HG02970 (cell line): ENCODE measurements around the gene LAMA2.
A peak's percentile ranks its signal among the peaks of the same experiment; 100 is the strongest.

Experiments
- ATAC-seq: cut with Tn5 transposase; IDR thresholded peaks from one replicate; pipeline ENCODE4 v1.9.1; 2021; ENCODE audit warnings: mild to moderate bottlenecking, moderate library complexity, moderate number of reproducible peaks; ENCODE audit not compliant: unreplicated experiment, low FRiP score

The LAMA2 gene

DNA sequence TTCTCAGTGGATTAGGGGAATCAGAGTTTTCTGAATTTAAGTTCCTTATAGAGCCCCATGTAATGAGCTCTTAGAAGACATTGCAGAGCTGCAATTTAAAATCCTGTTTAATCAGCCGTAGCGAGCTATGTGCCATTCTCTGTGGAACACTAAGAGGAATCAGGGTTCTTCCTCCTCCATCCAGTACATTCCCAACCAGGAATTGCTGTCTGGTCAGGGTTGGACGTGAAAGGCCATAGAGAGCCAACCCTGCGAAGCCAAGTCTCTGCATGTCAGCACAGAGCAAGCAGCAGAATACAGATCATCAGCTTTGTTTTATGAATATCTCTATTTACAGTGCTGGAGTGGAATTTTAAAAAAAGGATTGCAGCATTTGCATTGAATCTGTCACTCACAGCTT, 366.0 kb downstream of the LAMA2 start:
- ATAC-seq = no peak

DNA sequence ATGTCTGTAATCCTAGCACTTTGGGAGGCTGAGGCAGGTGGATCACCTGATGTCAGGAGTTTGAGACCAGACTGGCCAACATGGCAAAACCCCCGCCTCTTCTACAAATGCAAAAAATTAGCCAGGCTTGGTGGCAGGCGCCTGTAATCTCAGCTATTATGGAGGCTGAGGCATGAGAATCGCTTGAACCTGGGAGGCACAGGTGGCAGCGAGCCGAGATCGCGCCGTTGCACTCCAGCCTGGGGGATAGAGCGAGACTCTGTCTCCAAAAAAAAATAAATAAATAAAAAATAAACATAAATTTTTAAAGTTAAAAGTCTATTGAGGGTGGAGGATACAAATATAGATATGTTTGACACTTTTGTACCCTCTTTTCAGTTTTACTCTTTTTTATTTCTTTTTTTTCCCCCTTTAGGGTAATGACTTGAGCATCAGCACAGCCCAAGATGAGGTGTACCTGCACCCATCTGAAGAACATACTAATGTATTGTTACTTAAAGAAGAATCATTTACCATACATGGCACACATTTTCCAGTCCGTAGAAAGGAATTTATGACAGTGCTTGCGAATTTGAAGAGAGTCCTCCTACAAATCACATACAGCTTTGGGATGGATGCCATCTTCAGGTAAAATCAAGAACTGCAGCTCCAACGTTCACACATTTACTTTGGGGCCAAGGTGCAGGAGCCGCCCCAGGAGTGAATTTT, 368.9 kb downstream of the LAMA2 start:
- peak; percentile 93 for ATAC-seq

- no peak for ATAC-seq
These were observed 369.6 kb downstream of the LAMA2 start for GRCh38 chr6:129252377-129253071.

DNA sequence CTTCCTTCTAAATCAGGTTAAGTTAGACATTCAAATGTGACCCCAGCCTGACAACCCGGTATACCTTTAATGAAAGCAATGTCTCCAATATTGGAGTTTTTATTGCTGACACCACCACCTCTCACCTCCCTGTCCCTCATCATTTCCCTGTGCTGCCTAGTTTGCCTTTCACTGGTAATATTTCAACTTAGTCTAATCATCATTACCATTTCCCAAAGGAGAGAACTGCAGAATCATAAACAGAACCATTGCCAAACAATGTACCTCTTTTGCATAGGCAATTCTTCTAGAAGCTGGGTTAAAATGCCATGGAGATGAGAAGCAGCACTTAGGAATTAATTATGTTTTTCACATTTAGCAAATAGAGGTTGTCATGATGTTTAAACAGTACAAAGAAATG, 370.3 kb downstream of the LAMA2 start:
- ATAC-seq = no peak

DNA sequence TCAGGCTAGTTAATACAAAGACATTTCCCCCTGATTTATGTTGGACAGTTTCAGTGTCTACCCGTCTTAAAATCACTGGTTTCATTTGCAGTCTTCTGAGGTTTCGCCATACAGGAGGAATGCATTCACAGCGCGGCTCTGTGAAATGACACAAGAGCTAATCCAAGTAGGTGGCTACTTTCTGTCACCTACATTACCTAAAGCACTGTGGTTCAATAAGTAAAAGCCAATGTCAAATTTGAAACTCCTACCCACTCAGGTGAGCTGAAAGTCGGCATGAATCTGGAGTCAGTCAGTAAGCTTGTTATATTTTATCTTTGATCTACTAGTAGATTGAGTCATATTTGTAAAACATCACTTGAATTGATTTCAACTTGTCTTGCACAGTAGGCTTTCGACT, 370.8 kb downstream of the LAMA2 start:
- ATAC-seq = no peak

GRCh38 chr6:129257196-129257595, 374.3 kb downstream of the LAMA2 start:
- ATAC-seq = no peak

GRCh38 chr6:129262661-129263060, 379.7 kb downstream of the LAMA2 start:
- ATAC-seq = no peak

- no peak for ATAC-seq
These were observed 380.2 kb downstream of the LAMA2 start for GRCh38 chr6:129263176-129263575.

- no peak for ATAC-seq
These were observed 381.6 kb downstream of the LAMA2 start for GRCh38 chr6:129264480-129265045.

DNA sequence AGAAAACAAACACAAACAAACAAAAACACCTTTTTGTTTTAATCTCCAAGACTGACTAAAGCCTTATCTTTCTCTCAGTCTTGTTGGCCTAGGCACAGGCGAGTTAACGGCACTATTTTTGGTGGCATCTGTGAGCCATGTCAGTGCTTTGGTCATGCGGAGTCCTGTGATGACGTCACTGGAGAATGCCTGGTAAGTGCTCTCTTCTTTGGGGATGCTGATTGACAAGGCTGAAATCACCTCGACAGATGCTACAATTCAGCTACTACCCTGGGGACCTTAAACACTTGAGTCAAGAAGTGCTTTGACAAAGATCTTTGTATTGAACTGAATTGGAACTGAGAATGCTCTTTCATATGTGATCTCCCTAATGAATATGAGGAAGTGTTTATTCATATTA, 384.1 kb downstream of the LAMA2 start:
- no peak for ATAC-seq

GRCh38 chr6:129269076-129269475, 386.1 kb downstream of the LAMA2 start:
- ATAC-seq = no peak

- no peak for ATAC-seq
These were observed 387.0 kb downstream of the LAMA2 start for GRCh38 chr6:129269891-129270290.

GRCh38 chr6:129270450-129270849, 387.5 kb downstream of the LAMA2 start:
- no peak for ATAC-seq

- no peak for ATAC-seq
These were observed 390.2 kb downstream of the LAMA2 start for GRCh38 chr6:129273161-129273560.

DNA sequence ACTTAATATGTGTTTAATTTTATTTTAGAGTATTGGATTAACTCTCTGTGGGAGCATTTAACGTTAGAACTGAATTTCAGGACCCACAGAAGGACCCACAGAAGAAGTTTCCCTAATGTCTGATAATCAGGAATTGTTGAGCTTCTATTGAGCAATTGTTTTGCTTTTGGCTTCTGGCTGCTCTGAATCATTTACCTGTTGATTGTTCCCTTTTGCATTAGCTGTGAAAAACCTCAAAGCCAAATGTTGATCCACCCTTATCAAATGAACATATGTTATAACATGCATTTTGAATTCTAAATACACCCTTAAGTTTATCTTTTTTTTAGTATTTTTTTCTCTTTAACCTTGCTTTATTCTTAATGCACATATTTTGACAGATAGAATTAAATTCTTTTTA, 393.5 kb downstream of the LAMA2 start:
- ATAC-seq = no peak

DNA sequence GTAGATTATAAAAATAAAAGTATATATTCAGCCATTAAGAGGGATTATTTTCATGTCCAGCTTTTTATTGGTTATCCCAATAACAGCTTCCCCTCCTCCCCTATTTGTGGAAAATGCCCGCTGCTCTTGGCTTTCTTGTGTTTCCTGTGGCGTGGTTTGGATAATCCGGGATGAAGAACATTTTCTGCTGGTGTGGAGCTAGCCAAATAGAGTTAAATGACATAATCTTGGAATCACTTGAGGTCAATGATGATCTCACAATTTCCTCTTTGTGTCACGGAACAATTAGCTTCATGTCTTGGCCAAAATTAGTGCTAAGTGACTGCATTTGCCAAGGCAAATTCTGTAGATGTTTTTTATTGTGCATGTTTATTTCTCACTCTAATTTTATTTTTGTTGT, 394.0 kb downstream of the LAMA2 start:
- no peak for ATAC-seq

DNA sequence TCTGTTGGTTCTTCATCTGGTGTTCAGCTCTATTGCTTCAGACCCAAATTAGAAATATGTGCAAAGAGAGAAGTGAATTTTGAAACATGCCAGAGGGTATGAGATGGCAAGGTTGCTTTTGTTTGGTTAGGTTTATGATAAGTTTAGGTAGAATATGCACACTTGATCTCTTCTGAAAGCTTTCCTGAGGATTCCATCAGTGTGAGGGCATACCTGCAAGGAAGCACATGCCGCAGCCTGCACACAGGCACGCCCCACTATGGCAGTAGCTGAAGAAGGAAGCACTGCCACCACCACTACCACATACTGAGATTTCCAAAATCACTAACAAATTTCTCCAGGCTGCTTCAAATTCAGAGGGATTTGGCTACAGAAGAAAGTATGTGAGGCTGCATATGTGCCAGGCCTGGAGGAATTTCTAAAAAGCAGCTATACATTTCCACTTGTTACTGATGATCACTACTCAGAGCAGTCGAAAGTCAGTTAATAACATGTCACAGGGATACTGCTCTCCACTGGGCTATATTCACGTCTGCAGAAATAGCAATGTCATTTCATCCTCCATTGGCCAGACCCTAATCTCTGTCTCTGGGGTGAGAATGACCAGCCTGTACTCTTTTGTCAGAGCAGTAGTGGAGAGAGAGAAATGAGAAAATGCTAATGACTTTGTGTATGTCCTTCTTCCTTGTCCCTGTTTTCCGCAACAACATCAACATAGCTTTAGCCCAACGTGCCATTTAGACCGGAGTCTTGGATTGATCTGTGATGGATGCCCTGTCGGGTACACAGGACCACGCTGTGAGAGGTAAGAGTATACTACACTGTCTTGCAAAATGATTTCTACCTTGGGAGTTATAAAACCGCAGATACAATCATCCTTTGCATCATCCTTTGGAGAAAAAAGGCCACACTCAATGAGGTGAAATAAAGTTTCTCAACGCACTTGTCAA, 396.7 kb downstream of the LAMA2 start:
- no peak for ATAC-seq

- ATAC-seq = no peak
These were observed 397.3 kb downstream of the LAMA2 start for GRCh38 chr6:129280293-129280644.

DNA sequence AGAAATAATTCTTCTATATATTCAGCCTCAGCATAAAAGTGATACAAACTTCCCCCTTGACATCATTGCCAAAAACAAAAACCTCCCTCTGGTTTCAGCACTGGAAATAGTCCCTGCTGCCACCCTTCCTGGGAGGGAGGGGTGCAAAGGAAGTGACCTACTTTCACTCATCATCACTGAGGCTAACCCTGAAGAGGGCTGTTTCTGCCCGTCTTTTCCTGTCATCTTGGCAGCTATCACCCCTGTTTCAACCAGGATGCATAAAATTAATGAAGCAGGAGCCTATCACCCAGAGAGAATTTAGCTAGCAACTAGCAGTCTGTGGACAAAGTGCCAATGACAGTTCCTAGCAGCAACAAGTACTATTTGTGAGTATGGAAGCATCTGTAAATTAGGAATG, 397.8 kb downstream of the LAMA2 start:
- no peak for ATAC-seq

- ATAC-seq = no peak
These were observed 398.3 kb downstream of the LAMA2 start for GRCh38 chr6:129281168-129281796.
